Measurements from ENCODE around the gene SMG6. TPM values are rescaled to one million over a fixed set of nuclear protein-coding genes. Genes with fewer than 3 reads are reported as not detected.
A peak's percentile ranks its signal among the peaks of the same experiment; 100 is the strongest.

The SMG6 gene
- total RNA-seq, 1 experiment from 2014 or later, result 25.6 TPM

DNA sequence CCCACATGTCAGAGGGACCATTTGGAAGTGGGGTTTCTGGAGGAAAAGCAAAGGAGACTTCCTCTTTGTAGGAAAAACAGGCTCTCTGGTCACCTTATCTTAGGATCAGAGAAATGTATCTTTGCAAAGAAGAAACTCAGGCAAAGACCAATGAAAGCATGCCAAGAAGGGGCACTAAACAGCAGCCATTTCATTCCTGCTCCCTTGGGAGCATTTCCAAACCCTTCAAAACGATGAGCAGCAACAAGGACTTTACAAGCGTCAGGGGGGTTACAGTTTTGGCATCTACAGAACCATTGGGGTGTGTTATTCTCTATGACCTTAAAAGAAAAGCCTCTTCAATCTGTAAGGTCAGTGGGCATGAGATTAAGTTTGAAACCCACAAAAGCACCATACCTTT, 122.8 kb downstream of the SMG6 start (continued):
- TF ChIP-seq, protein P1, sequence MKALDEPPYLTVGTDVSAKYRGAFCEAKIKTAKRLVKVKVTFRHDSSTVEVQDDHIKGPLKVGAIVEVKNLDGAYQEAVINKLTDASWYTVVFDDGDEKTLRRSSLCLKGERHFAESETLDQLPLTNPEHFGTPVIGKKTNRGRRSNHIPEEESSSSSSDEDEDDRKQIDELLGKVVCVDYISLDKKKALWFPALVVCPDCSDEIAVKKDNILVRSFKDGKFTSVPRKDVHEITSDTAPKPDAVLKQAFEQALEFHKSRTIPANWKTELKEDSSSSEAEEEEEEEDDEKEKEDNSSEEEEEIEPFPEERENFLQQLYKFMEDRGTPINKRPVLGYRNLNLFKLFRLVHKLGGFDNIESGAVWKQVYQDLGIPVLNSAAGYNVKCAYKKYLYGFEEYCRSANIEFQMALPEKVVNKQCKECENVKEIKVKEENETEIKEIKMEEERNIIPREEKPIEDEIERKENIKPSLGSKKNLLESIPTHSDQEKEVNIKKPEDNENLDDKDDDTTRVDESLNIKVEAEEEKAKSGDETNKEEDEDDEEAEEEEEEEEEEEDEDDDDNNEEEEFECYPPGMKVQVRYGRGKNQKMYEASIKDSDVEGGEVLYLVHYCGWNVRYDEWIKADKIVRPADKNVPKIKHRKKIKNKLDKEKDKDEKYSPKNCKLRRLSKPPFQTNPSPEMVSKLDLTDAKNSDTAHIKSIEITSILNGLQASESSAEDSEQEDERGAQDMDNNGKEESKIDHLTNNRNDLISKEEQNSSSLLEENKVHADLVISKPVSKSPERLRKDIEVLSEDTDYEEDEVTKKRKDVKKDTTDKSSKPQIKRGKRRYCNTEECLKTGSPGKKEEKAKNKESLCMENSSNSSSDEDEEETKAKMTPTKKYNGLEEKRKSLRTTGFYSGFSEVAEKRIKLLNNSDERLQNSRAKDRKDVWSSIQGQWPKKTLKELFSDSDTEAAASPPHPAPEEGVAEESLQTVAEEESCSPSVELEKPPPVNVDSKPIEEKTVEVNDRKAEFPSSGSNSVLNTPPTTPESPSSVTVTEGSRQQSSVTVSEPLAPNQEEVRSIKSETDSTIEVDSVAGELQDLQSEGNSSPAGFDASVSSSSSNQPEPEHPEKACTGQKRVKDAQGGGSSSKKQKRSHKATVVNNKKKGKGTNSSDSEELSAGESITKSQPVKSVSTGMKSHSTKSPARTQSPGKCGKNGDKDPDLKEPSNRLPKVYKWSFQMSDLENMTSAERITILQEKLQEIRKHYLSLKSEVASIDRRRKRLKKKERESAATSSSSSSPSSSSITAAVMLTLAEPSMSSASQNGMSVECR (CRISPR knock-in tag; IDR thresholded peaks at IDR 0.05; ENCODE audit: borderline replicate concordance), result no peak

DNA sequence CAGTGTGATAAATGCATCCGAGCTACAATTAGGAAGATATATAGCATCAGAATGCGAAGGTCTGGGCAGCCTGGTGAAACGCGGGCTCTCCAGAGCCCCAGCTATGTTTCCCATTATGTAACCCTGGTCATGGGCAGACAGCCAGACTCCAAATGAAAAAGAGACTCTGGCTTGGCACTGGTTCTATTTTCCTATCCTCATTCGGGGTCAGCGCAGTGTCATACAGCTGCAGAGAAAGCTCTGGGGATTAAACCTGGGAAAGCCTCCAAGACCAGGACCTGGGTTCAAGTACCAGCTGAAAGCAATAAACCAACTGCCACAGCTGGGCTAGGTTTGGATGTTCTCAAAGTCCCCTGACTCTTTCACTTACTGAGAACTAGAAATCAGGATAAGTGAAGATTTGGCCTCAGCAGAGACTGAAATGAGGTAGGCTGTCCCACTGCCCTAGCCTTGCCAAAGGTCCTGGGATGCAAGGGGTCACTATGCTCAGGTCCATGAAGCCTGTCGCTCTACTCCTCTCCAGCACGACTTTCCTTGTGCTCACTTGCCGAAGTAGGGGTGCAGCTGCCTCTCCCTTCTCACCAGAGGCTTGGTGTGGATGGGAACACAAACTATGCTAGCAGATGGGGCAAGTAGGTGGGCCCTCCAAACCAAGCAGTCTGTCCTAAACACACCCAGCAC, 123.8 kb downstream of the SMG6 start:
- peak overlapping the region; percentile 48; the same call in 1 of the 2 replicates for H3K27ac Mint-ChIP-seq
- no peaks in the 10 kb centered on the region for H3K36me3 Mint-ChIP-seq
- H3K27me3 Mint-ChIP-seq (ENCODE audit: low read depth), result no peaks in the 10 kb centered on the region
- TF ChIP-seq KAT7 (CRISPR knock-in tag; IDR thresholded peaks at IDR 0.05; ENCODE audit: borderline replicate concordance), result no peak
- no peak for TF ChIP-seq TEAD1 (CRISPR knock-in tag; IDR thresholded peaks at IDR 0.05)
- TF ChIP-seq, protein P2, sequence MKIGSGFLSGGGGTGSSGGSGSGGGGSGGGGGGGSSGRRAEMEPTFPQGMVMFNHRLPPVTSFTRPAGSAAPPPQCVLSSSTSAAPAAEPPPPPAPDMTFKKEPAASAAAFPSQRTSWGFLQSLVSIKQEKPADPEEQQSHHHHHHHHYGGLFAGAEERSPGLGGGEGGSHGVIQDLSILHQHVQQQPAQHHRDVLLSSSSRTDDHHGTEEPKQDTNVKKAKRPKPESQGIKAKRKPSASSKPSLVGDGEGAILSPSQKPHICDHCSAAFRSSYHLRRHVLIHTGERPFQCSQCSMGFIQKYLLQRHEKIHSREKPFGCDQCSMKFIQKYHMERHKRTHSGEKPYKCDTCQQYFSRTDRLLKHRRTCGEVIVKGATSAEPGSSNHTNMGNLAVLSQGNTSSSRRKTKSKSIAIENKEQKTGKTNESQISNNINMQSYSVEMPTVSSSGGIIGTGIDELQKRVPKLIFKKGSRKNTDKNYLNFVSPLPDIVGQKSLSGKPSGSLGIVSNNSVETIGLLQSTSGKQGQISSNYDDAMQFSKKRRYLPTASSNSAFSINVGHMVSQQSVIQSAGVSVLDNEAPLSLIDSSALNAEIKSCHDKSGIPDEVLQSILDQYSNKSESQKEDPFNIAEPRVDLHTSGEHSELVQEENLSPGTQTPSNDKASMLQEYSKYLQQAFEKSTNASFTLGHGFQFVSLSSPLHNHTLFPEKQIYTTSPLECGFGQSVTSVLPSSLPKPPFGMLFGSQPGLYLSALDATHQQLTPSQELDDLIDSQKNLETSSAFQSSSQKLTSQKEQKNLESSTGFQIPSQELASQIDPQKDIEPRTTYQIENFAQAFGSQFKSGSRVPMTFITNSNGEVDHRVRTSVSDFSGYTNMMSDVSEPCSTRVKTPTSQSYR (CRISPR knock-in tag; IDR thresholded peaks at IDR 0.05), result no peak
- TF ChIP-seq, protein P3, sequence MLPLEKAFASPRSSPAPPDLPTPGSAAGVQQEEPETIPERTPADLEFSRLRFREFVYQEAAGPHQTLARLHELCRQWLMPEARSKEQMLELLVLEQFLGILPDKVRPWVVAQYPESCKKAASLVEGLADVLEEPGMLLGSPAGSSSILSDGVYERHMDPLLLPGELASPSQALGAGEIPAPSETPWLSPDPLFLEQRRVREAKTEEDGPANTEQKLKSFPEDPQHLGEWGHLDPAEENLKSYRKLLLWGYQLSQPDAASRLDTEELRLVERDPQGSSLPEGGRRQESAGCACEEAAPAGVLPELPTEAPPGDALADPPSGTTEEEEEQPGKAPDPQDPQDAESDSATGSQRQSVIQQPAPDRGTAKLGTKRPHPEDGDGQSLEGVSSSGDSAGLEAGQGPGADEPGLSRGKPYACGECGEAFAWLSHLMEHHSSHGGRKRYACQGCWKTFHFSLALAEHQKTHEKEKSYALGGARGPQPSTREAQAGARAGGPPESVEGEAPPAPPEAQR (CRISPR knock-in tag; IDR thresholded peaks at IDR 0.05), result no peak
- no peak for TF ChIP-seq SOX15 (CRISPR knock-in tag; IDR thresholded peaks at IDR 0.05)
- TF ChIP-seq, protein P4, sequence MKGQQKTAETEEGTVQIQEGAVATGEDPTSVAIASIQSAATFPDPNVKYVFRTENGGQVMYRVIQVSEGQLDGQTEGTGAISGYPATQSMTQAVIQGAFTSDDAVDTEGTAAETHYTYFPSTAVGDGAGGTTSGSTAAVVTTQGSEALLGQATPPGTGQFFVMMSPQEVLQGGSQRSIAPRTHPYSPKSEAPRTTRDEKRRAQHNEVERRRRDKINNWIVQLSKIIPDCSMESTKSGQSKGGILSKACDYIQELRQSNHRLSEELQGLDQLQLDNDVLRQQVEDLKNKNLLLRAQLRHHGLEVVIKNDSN (CRISPR knock-in tag; IDR thresholded peaks at IDR 0.05), result no peak
- TF ChIP-seq, protein P5, sequence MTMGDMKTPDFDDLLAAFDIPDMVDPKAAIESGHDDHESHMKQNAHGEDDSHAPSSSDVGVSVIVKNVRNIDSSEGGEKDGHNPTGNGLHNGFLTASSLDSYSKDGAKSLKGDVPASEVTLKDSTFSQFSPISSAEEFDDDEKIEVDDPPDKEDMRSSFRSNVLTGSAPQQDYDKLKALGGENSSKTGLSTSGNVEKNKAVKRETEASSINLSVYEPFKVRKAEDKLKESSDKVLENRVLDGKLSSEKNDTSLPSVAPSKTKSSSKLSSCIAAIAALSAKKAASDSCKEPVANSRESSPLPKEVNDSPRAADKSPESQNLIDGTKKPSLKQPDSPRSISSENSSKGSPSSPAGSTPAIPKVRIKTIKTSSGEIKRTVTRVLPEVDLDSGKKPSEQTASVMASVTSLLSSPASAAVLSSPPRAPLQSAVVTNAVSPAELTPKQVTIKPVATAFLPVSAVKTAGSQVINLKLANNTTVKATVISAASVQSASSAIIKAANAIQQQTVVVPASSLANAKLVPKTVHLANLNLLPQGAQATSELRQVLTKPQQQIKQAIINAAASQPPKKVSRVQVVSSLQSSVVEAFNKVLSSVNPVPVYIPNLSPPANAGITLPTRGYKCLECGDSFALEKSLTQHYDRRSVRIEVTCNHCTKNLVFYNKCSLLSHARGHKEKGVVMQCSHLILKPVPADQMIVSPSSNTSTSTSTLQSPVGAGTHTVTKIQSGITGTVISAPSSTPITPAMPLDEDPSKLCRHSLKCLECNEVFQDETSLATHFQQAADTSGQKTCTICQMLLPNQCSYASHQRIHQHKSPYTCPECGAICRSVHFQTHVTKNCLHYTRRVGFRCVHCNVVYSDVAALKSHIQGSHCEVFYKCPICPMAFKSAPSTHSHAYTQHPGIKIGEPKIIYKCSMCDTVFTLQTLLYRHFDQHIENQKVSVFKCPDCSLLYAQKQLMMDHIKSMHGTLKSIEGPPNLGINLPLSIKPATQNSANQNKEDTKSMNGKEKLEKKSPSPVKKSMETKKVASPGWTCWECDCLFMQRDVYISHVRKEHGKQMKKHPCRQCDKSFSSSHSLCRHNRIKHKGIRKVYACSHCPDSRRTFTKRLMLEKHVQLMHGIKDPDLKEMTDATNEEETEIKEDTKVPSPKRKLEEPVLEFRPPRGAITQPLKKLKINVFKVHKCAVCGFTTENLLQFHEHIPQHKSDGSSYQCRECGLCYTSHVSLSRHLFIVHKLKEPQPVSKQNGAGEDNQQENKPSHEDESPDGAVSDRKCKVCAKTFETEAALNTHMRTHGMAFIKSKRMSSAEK (CRISPR knock-in tag; IDR thresholded peaks at IDR 0.05; ENCODE audit: borderline replicate concordance), result no peak
- TF ChIP-seq MYBL2 (CRISPR knock-in tag; IDR thresholded peaks at IDR 0.05), result no peak
- TF ChIP-seq HMGA2 (CRISPR knock-in tag; IDR thresholded peaks at IDR 0.05), result no peak
- no peaks in the 10 kb centered on the region for H3K9me3 Mint-ChIP-seq
- no peak for ATAC-seq
- ChIA-PET POLR2A (no interaction called here), CTCF (interaction anchor here (0.6 to 3.7 kb wide), 4 partner anchors 9 to 84 kb away, joined by 3 to 19 read pairs (median 4); no protein-coding TSS in a partner anchor)
- H3K4me1 Mint-ChIP-seq, result peaks cover 18% of the 10 kb centered on the region
- no peak overlapping the region for H3K4me3 Mint-ChIP-seq
- DNase-seq (ENCODE audit: low spot score), result no peak

Measured in WTC11 (cell line).